MM.1S (cell line): ENCODE results near the gene DACT2.

Experiments used
- CTCF ChIP-seq: fragments of 300-600 bp; sonication (generic); IDR thresholded peaks from 2 replicates; pipeline ENCODE4 v1.5.1; 2016; ENCODE audit warnings: antibody characterized with exemption, low read length, mixed read lengths
- EZH2 ChIP-seq: fragments of 300-600 bp; sonication (generic); optimal IDR thresholded peaks from 2 replicates; pipeline ENCODE3; 2017; ENCODE audit warnings: low read depth, mild to moderate bottlenecking, antibody characterized with exemption, low read length, mixed read lengths

DNA sequence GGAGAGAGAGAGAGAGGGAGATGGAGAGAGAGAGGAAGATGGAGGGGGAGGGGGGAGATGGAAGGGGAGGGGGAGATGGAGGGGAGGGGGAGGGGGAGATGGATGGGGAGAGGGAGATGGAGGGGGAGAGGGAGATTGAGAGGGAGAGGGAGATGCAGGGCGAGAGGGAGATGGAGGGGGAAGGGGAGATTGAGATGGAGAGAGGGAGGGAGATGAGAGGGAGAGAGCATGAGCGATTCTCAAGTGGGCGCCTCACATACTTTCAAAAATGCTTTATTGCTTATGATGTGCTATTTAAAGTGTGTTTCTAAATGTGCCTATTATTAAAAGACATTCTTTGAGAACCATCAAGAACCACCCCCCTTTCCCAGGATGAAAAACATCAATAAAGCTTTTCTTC lies 43.7 kb upstream of the DACT2 start:
- TF ChIP-seq EZH2 (no peak), CTCF (no peak)
